Stimulated activated CD8-positive, alpha-beta memory T cell treated with anti-CD3 and anti-CD28 coated beads, Interleukin-4, amount 100 ng/mL, for 4 hours (primary cell): ENCODE measurements around the gene KIF26A.

Source experiments
- DNase-seq, 2 donors: peaks; one replicate each; pipeline ENCODE4 v3.0.0-alpha.2; 2020; ENCODE audit warnings: low read depth in 2 of 2, low spot score in 1 of 2

Gene KIF26A

DNA sequence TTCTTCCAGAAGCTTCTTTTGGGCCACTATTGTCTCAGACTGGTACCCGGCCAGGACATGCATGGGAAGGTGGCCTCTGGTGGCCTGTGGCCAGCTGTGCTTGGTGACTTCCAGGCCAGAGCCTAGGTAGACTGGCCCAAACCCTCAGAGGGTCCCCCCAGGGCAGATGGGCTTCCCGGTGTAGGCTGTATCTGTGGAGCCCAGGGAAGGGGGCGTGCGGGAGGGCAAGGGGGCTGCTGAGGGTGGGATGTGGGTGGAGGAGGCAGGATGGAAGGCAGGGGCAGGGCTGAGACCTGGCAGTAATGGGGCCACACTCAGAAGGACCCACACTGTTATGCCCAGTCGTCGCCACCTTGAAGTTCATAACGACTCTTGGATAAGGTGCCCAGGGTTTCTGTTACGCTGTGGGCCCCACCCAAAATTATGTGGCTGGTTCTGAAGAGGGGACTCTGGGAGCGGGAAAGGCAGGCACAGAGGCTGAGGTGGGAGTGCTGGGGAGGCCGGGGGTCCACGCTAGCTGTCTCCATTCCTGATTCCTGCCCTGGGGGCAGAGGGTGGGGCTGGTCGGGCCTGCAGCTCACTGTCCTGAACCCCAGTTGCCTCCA, 52.1 kb downstream of the KIF26A start:
- no peak for DNase-seq

DNA sequence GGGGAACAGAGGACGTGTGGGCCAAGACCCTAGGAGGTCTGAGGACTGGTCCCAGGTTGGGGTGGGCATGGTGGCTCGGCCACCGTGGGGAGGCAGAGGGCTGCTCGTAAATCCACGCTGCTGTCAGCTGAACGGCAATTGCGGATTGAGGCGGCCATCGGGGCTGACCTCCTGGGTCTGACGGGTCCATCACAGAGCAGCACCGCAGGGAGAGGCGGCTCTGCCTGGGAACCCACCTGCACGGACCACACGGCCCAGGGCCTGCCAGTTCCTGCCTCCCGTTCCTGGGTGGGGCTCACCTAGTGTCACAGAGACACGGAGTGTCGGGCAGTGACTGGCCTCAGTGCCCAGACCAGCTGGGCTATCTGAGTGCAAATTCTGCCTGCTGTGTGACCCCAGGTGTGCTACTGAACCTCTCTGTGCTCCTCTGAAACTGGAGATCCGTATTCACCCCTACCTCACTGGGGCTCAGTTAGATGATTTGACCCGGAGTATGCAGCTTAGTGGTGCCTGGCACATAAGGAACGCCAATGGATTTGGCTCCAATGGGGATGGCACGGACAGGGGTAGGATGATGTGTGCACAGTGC, 53.1 kb downstream of the KIF26A start:
- DNase-seq: no peak

DNA sequence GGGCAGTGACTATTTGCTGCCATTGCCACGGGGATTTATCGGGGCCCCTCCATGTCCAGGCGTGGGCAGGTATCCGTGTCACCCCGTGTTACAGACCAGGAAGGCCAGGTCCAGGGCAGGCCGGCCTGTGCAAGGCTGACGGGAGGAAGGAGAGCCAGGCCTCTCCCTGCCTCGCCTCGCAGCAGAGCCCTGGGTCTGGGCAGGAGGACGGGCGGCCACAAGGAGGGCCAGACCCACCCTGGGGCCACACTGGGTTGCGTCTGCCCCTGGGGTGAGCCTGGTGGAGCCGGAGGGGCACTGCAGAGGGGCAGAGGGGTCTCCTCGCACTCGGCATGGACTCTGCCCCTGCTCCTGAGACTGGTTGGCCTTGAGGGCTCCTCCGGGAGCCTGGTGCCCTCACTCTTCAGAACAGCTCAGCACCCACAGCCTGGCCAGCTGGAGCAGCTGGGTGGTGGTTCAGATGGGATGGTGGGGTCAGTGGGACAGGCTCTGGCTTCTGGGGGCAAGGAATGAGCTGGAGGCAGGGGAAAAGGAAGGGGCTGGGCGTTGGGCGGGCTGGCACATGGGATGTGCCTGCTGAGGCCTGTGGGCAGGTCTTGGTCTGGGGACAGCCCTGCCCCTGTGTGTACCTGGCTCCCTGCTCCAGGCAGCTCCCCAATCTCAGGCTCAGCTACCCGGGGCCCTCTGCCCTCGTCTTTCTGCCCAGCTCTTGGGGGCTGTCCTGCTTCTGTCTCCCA, 53.9 kb downstream of the KIF26A start:
- no peak for DNase-seq

DNA sequence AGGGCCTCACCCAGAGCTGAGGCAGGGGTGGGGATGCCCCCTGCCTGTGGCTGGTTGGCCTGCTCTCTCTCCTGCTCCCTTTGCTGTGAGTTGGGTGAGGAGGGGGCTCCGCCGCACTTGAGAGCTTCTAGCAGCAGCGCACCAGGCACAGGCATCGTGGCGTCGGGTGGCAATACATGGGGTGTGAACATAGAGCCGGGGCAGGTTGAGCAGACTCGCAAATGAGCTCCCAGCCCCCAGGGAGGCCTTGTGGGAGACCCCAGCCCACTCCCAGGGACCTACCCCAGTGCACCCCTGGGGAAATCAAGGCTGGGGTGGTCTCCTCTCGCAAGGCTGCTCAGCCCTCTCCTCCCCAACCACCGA, 54.5 kb downstream of the KIF26A start:
- no peak for DNase-seq

DNA sequence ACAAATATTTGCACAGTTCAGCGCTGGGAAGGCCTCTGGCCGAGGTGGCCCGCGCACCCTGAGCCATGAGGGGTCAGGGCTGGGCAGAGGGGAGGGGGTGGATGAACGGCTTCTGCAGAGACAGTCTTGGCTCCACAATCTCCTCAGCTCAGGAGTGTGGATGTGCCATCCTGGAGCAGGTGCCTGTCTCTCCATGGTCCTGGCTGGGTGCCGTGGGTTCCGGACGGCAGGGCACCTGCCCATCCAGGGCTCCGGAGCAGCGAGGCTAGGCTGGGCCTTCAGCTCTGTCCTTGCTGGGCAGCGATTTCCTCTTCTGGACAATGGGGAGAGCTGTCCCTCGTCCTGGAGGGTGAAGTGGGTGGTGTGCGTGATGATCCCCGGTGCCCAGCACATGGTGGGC, 55.6 kb downstream of the KIF26A start:
- DNase-seq: no peak

DNA sequence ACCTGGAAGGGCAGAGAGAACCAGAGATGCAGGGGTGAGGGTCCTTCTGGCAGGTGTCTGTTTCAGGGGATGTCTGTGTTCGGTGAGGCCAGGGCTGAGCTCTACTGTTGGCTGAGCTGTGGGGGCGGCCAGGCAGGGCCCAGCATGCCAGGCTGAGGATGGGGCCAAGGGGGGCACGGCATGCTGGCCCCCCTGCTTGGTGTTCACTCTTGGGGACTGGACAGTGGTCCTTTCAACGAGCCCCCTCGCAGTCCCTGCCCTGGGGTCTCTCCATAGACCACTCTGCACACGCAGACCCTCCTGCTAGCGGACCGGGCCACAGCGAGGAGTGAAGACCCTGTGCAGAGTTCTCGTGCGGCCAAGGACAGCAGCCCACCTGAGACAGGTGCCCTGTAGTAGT, 56.3 kb downstream of the KIF26A start:
- DNase-seq: no peak

DNA sequence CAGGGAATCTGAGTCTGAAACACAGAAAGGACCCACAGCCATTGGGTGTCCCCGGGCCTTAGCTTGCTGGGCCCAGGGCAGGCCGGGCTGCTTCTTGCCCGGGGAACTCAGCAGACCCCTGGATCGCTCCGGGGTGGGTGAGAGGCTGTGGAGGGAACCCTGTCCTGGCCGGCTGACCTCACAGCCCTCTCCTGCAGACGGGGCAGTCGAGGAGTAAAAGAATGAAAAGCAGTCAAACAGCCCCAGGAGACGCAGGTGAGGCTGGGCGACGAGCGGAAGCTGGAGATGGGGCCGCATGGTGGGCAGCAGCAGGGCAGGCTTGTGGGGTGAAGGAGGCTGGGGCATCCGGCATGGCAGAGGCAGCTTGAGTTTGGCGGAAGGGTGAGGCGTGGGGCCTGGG, 57.0 kb downstream of the KIF26A start:
- no peak for DNase-seq

DNA sequence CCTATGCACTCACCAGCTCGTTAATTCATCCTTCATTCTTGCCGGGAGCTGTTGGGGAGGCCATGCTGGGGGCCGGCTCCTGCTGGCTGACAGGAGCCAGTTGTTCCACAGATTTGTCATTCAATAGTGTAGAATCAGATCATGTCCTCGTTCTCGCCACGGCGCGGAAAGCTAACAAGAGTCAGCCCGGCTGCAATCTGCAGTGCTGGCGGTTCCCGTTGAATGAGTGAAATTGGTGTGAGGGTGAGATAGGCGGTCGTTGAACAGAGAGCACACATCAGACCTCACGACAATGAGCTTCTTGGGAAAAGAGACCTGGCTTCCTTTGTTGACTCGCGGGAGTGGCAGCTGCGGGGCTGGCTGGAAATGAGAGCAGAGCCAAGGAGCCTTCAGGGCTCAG, 57.5 kb downstream of the KIF26A start:
- DNase-seq: no peak

DNA sequence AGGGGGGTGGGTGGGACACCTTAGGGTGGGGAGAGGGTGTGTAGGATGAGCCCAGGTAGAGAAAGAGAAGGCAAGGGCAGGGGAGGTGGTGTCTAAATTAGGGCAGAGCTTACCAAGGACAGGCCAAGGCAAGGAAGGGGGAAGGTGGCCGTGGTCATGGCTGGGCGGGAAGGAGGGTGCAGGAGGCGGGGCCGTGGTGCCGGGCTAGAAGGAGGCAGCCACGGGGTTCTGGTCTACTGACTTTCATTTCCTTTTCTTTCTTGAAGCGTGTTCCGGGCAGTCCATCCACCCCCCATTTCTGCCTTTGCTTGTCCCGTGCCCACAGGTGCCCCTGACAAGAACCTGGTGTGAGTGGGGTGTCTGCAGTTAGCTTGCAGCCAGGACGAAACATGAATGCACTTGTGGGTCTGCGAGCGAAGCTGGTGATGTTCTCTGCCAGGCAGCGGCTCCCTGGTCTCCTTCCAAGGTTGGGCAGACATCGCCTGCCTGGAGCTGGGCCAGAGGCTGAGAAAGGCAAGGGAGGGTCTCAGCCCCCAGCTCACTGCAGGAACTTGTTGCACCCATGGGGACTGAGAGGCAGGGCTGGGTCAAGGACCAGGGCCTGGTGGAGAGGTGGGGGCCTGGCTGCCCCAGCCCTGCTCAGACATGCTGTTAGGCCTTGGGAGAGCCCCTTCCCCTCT, 58.2 kb downstream of the KIF26A start:
- no peak for DNase-seq

DNA sequence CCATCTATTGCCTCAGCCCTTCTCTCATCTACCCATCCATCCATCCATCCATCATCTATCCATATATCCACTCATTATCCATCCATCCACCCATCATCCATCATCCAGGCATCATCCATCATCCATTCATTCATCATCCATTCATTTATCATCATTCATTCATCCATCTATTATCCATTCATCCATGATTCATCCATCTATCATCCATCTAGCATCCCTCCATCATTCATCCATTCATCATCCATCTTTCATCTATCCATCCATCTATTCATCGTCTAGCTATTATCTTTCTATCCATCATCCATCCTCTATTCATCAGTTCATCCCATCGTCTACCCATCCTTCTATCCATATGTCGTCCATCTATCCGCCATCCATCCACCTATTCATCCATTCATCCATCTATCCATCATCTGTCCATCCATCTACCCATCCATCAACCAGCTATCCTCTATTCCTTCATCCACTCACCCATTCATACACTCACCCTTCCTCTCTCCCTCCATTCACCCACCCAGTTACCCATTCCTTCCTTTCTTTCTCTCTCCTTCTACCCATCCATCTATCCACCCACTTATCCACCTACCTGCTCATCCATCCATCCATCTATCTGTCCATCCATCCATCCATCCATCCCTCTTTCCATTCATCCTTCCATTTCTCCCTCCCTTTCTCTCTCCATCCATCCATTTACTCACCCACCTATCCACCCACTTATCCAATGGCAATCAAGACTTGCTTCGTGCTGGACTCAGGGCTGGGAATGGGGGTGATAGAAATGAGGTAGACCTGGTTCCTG, 59.3 kb downstream of the KIF26A start:
- no peak for DNase-seq

DNA sequence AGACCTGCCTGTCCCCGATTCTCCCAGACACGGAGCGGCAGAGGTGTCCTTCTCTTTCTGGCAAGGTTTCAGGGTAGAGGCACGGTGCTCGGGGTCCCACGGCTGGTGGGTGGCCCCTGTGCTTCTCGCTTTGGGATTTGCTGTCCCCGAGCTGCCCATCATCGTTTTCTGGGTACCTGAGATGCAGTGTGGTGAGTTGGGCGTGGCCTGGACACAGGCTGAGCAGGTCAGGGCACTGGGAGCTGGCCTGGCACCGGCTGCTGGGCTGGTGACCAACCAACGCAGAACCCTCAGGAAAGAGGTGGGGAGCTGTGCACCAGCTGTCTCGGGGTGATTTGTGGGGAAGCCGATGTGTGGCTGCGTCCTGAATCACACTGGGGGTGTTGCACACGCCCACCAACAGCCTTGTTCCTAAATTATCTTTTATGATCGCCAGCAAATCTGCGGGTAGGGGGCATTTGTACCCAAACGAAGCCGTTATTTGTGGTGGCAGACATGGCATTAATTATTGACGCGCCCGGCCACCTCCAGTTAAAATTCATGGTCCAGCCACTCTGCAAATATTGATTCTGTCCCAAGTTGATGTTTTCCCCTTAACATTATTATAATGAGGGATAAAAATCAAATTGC, 61.0 kb downstream of the KIF26A start:
- no peak for DNase-seq

DNA sequence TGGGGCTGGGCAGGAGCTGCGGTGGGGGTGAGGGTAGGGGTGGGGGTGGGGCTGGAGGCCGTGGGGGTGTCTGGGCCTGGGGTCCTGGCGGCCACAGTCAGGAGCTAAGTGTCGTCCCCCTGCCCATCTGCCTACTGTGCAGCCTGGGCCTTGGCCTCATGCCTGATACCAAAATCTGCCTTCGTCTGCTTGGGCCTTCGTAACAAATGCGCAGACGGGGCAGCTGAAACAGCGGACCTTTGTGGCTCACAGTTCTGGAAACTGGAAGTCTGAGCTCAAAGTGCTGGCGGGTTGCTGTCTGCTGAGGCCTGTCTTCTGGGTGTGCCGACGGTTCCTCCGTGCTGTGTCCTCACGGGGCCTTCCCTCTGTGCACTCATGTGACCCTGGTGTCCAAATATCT, 61.7 kb downstream of the KIF26A start:
- no peak for DNase-seq

DNA sequence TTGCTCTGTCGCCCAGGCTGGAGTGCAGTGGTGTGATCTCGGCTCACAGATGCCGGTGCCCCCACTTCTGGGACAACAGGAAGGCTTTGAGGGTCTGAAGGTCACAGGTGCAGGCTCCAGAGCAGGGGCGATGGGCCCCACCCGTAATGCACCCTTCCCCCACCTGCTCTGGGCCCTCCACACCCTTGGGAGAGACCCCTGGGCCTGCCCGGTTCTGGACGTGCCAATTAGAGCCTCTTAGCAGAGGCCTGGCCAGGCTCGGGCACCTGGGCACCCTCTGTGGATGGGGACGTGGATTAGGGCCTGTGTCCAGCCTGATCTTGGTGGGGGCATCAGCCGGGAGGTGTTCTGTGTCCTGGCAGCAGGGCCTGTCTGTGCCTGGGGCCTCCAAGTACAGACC, 62.2 kb downstream of the KIF26A start:
- no peak for DNase-seq

DNA sequence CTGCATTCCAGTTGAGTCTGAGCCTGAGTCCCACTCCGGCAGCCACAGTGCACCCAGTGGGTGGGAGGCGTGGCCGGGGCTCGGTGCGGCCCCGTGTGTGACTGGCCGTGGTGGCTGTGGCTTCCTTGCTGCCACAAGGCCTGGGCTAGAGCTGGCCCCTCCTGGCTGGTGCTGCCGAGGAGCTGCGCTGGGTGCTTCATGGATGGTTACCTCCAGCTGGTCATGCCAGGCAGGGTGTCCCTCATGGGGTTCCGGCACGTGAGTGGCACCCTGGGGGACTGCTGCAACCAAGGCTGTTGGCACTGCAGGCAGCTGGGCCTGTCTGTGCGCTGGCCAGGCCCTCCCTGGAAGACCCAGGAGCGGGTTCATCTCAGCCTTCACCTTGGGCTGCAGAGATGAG, 62.7 kb downstream of the KIF26A start:
- no peak for DNase-seq

DNA sequence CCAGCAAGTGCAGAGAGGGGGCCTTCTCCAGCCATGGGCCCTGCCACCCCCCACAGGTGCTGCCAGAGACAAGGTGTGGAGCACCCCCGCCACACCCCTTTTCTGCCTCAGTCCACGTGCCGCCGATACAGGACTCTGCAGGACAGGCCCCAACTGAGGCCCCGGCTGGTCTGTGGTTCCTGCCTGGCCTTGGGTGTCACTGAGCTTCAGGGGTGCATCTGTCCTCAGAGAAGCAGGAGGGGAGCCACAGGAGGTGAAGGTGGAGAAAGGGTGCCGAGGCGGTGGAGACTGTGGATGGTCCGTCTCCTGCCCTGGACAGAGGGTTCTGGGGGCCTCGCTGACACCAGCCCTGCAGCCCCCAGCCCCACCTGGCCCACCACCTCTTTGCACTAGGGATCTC, 63.1 kb downstream of the KIF26A start:
- DNase-seq: no peak

DNA sequence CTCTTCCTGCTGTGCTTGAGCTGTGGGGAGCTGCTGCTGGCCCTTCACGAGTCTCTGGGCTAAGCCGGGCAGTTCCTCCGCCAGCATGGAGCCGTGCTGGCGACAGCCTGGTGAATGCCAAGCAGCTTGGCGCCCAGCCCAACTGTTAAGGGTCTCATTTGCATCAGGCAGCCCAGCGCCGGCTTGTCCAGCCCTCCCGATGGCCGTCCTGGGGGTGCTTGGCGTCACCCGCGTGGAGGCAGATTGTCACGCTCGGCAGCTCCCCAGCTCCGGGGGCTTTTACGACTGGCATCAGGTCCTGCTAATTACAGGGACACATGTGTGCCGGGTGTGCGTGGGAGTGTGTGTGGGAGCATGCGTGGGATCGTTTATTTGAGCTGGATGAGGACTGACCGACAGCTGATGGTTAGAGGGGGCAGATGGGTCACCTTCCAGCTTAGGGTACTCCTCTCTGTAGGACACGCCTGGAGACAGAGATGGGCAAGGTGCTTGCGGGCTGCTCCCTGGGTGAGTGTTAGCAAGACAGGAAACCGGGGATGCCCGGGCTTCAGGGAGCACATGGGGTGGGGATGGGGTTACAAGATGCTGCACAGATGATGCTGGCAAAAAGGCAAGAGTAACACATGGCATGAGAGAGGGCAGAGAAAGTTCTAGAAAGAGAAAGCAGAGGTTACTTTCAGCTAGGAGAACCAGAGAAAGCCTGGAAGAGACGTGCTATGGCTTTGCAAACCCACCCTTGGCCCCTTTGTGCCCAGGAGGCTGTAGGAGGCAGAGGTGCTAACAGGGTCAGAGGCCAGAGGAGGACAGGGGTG, 64.1 kb downstream of the KIF26A start:
- DNase-seq: no peak

DNA sequence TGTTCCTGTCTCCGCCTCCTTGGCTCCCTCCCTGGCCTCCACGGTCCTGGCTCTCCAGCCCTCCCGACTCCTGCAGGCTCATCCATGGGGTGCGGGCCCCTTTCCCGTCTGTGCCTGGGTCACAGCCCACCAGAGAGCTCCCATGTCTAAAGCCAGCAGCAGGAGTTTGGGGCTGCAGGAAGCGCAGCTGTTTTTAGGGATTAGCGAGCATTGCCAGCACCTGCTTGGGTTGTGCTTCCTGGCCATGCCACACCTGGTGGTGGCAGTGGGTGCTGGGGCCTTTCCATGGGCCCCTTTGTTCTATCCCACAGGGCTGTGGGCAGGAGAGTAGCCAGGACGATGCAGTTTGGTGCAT, 64.7 kb downstream of the KIF26A start:
- DNase-seq: no peak

DNA sequence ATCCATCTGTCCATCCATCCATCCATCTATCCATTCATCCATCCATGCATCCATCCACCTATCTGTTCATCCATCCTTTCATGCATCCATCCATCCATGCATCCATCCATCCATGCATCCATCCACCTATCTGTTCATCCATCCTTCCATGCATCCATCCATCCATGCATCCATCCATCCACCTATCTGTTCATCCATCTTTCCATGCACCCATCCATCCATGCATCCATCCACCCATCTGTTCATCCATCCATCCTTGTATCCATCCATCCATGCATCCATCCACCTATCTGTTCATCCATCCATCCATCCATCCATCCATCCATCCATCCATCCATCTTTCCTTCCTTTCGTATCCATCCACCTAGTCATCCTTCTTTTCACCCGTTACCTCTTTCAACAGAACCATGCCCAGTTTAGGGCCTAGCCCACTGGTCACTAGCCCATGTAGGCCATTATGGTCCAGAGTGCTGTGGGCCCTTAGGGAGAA, 66.3 kb downstream of the KIF26A start:
- DNase-seq: no peak

DNA sequence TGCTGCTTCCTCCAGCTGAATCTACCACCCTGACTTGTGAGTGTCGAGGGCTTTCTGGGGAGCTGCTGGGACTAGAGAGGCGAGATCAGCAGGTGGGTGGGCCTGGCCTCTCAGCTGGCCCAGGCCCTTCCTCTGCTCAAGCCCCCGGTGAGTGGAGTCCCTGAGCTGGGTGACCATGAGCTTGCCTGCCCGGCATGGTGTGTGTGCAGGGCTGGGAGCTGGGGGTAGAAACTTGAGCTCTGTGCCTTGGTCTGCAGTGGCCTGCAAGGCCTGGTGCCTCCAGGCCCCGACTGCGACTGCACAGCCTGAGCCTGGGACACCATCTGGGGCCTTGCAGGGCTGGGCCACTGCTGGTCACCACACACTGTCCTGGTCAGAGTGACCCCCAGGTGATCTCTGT, 67.4 kb downstream of the KIF26A start:
- no peak for DNase-seq

DNA sequence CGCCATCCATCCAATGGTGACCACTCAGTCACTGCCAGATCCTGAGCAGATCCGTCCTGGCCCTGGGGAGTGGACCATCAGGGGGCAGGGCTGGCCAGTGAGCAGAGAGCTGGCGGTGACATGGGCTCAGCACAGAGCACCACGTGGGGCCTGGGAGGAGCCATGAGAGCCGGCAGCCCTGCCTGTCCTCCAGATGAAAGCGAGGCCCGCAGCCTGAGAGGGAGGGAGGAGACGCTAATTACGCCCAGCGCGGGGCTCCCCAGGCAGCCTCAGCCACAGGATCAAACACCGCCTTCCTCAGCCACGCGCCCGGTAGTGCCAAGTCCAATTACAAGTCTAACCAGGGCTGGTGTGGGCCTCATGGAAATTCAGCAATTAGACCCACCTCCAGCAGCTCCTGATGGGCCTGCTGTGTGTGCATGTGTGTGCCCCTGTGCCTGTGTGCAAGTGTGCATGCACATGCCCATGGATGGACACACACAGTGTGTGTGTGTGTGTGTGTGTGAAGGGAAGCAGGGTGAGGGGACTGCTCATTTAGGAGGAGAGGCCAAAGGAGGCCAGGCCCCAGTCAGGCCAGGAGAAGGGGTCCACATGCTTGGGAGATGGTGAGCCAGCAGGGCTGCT, 68.0 kb downstream of the KIF26A start:
- no peak for DNase-seq
